Measurements from ENCODE around the gene PGF. TPM values are rescaled to one million over a fixed set of nuclear protein-coding genes. Genes with fewer than 3 reads are reported as not detected.
"Not testable (repeated sequence)": the region's sequence is repeated elsewhere in the genome, so short reads cannot be mapped to it uniquely, and the experiment has no call there.

The PGF gene
- total RNA-seq, 1 experiment from 2014 or later, result 0.71 TPM

DNA sequence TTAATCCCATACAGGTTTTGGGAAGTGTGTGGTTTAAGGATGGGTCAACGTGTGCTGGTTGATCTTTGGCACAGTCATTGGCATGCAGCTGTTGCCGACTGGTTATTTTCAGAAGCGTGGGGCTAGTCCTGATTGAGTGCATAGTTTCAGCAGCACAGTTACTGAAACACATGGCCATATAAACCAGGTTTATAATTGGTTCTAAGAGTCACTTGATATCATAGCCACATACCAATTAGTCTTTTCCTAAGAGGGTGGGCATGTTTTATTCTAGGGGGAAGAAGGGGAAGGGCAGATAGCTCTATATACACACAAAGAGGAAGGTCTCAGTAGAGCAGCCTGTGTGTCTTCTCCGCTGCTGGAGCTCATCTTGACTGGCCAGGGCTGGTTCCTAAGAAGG, 21.4 kb downstream of the PGF start:
- DNase-seq (ENCODE audit: low read depth), result no peak
- in situ Hi-C loops (cut with HindIII; ENCODE audit: low pct_unique_long_range_greater_than_20kb, low sequenced_read_pairs), result no loop called here

DNA sequence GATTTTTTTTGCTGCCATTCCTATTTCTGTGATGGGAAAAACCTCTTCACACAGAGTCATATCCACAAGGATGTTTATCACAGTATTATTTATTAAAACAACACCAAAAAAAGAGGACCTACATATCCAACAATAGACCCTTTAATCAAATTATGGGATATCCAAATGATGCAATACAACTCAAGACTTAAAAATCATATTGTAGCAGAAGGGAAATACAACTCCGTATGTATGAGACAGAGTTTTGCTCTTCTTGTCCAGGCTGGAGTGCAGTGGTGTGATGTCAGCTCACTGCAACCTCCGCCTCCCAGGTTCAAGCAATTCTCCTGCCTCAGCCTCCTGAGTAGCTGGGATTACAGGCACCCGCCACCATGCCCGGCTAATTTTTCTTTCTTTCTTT, 22.5 kb downstream of the PGF start:
- DNase-seq (ENCODE audit: low read depth); in situ Hi-C loops (cut with HindIII; ENCODE audit: low pct_unique_long_range_greater_than_20kb, low sequenced_read_pairs): not testable (repeated sequence)

GRCh38 chr14:74932401-74932901, 22.9 kb downstream of the PGF start:
- DNase-seq (ENCODE audit: low read depth), result no peak
- in situ Hi-C loops (cut with HindIII; ENCODE audit: low pct_unique_long_range_greater_than_20kb, low sequenced_read_pairs), result no loop called here

- DNase-seq (ENCODE audit: low read depth); in situ Hi-C loops (cut with HindIII; ENCODE audit: low pct_unique_long_range_greater_than_20kb, low sequenced_read_pairs): not testable (repeated sequence)
These were observed 23.7 kb downstream of the PGF start for GRCh38 chr14:74931744-74932143.

DNA sequence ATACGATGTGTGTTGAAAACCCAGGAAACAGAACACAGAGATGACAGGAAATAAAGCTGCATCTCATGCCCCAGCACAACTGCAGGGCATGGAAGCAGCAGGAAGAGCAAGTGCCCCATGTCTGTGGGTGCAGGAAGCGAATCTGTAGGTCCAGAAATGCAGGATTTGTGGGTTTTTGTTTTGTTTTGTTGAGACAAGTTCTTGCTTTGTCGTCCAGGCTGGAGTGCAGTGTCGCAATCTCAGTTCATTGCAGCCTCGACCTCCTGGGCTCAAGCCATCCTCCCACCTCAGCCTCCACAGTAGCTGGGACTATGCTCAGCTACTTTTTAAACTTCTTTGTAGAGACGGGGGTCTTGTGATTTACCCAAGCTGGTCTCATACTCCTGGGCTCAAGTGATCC, 26.2 kb downstream of the PGF start:
- no peak for DNase-seq (ENCODE audit: low read depth)
- in situ Hi-C loops (cut with HindIII; ENCODE audit: low pct_unique_long_range_greater_than_20kb, low sequenced_read_pairs), result no loop called here

DNA sequence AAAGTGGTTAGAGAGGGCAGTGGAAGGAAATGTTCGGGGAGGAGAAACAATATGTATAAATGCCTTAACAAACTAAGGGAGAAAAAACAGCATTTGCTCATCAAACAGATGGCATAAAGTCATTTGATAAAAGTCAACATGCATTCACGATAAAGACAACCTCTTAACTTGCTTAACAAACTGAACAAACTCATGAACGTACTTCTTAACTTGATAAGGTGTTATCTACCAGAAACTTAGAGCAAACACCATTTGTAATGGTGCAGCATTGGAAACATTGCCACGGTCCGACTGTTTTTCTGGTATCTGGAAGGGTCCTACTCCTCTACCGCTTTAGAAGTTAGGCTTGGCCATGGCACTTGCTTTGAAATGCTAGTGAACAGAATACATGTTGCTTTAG, 28.2 kb downstream of the PGF start:
- no peak for DNase-seq (ENCODE audit: low read depth)
- in situ Hi-C loops (cut with HindIII; ENCODE audit: low pct_unique_long_range_greater_than_20kb, low sequenced_read_pairs), result no loop called here

DNA sequence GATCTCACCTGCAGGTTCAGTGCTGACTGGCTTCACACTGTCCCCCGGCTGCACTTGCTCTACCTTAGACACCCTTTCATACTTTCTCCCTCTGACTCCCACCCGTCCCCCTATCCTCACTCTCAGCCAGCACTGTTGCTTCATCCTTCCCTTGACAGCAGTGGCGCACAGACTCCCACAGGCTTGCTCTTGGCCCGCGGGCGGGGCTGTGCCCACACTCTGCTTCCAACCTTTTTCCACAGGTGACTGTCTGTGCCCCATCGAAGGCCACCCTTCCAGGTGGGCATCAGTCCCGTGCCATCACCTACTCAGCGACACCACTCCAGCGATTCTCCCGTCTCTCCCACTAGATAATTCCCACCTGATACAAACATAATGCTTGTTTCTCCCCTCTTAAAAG, 31.3 kb downstream of the PGF start:
- DNase-seq (ENCODE audit: low read depth), result no peak
- in situ Hi-C loops (cut with HindIII; ENCODE audit: low pct_unique_long_range_greater_than_20kb, low sequenced_read_pairs), result no loop called here

GRCh38 chr14:74922752-74923401, 32.5 kb downstream of the PGF start, which contains the start of gene RPS6KL1:
RPS6KL1 (minus strand) TSS chr14:74923260; CDS start chr14:74921541, 1,719 bp downstream.
- DNase-seq (ENCODE audit: low read depth), result peak; percentile 56
- in situ Hi-C loops (cut with HindIII; ENCODE audit: low pct_unique_long_range_greater_than_20kb, low sequenced_read_pairs), result no loop called here

DNA sequence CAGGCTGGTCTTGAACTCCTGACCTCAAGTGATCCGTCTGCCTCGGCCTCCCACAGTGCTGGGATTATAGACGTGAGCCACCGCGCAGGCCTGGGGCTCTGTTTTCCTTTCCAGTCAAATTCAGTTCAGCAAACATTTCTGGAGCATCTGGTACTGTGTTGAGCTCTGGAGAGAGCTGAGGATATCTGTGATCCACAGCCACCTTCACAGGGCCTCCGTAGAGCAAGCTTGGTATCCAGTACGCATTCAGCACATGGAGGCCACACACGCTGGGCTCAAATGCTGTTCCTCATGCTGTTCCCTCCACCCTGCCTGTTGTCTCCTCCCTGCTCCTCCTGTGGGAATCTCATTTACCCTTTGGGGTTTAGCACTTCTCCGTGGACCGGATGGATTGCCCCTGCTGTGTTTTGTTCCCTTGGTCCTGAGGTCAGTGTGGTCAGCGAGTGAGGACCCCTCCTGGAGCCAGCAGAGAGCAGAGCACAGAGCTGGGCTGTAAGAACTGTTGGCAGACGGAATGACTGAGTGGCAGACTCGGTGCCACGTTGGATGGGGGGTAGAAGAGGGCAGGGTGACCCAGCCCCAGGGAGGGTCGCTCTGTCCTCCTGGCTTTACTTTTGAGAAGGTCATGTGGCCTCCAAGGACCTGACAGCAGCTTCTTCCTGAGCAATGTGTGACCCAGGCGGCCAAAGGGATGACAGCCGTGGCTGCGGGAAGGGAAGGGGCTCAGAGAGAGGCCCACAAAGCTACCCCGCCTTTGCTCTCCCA, 33.2 kb downstream of the PGF start:
- in situ Hi-C loops (cut with HindIII; ENCODE audit: low pct_unique_long_range_greater_than_20kb, low sequenced_read_pairs), result no loop called here
- DNase-seq (ENCODE audit: low read depth), result no peak

DNA sequence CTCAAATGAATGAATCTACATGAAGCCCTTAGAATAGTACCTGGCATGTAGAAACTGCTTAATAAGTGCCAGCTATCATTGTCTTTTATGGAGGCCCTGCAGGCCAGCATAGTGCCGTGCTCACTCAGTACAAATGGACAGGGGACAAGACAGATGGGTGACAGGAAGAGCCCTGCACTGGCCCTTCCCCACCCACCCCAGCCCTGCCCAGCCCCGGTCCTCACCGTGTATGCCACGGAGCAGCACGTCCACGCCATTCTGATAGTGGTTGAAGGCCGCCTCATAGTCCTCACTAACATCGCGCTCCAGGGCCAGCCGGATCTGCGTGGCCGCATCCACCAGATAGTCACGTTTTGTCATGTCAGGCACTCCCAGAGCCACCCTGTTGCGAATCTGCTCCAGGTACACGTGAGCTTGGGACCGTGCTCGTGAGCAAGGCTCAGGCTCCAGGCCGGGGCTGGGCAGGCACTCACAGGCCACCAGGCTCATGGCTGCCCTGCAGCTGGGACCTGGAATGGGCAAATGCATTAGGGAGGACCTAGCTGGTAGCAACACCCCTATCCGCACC, 34.3 kb downstream of the PGF start:
- DNase-seq (ENCODE audit: low read depth), result no peak
- in situ Hi-C loops (cut with HindIII; ENCODE audit: low pct_unique_long_range_greater_than_20kb, low sequenced_read_pairs), result no loop called here

DNA sequence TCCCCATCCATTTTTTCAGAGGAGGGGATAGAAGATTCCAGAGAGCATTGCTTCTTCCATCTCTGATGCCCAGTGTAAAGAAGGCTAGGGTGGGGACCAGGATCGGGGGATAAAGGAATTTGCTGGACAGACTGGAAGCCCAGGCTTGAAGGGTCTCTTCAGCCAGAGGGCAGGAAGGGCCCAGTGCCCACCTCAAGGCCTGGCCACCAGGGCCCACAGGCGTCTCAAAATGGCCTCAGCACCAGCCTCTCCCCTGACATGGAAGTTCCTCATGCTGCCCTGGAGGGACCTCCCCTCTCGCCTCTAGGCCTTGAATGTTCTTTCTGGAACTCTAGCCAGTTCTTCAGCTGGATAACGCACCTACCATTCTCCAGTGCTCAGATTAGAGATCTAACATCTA, 35.1 kb downstream of the PGF start:
- no peak for DNase-seq (ENCODE audit: low read depth)
- in situ Hi-C loops (cut with HindIII; ENCODE audit: low pct_unique_long_range_greater_than_20kb, low sequenced_read_pairs), result no loop called here

GRCh38 chr14:74919421-74920165, 35.8 kb downstream of the PGF start:
- in situ Hi-C loops (cut with HindIII; ENCODE audit: low pct_unique_long_range_greater_than_20kb, low sequenced_read_pairs), result no loop called here
- DNase-seq (ENCODE audit: low read depth), result no peak

- in situ Hi-C loops (cut with HindIII; ENCODE audit: low pct_unique_long_range_greater_than_20kb, low sequenced_read_pairs), result no loop called here
- DNase-seq (ENCODE audit: low read depth), result no peak
These were observed 37.0 kb downstream of the PGF start for GRCh38 chr14:74918380-74918779.

DNA sequence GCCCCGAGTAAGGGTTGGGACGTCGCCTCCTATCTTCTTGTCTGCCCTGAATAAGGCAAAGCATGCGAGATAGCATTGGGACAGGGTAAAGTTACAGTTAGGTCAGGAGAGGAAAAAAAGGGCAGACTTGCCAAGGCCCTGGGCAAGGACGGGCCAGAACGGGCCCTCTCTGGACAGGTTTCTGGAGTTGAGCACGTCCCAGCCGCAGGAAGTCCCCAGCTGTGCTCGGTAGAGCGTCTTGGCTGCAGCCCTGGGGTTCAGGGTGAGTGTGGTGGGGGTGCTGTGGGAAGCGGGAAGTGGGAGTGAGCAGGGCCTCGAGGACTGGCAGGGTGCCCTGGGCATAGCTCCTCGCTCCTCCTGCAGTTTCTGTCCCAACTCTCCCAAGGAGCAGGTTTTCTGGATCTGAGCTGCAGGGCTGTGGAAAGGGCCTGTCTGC, 37.7 kb downstream of the PGF start:
- in situ Hi-C loops (cut with HindIII; ENCODE audit: low pct_unique_long_range_greater_than_20kb, low sequenced_read_pairs), result no loop called here
- no peak for DNase-seq (ENCODE audit: low read depth)

DNA sequence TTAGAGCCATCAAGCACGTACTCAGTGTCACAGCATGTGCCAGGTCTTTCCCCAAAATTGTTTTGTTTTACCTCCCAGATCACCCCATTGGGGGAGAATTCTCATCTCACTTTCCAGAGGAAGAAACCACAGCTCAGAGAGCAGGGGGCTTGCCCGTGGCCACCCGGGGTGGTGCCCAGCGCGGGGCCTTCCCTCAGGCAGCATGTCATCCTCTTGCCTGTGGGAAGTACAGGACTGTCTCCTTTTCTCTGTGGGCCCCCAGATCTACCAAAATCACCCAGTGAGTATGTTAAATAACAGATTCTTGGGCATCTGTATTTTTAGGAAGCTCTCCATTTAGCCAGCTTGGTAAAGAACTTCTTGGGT, 38.2 kb downstream of the PGF start:
- in situ Hi-C loops (cut with HindIII; ENCODE audit: low pct_unique_long_range_greater_than_20kb, low sequenced_read_pairs), result no loop called here

GRCh38 chr14:74915826-74916225, 39.6 kb downstream of the PGF start:
- DNase-seq (ENCODE audit: low read depth), result no peak
- in situ Hi-C loops (cut with HindIII; ENCODE audit: low pct_unique_long_range_greater_than_20kb, low sequenced_read_pairs), result no loop called here

More for the DNA sequence above, 38.2 kb downstream of the PGF start:
- DNase-seq (ENCODE audit: low read depth), result no peak

DNA sequence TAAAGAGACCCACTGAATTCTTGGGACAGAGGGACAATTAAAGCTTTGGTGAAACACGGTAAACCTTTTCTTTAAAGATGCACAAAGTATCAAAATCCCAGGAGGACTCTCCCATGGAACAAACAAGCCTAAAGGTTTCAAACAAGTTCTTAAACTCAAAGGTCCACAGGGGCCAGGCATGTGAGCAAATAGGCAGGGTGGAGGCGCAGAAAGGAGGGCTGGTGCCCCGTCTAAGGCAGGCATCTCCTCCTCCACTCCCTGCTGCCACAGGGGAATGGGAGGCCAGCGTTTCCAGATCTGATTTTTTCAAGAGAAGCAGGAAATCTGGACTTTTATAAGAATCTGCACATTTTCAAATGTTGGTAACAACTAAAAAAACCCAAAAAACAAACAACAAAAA, 40.0 kb downstream of the PGF start:
- no peak for DNase-seq (ENCODE audit: low read depth)
- in situ Hi-C loops (cut with HindIII; ENCODE audit: low pct_unique_long_range_greater_than_20kb, low sequenced_read_pairs), result no loop called here

GRCh38 chr14:74913986-74914573, 41.3 kb downstream of the PGF start:
- DNase-seq (ENCODE audit: low read depth), result peak; percentile 23
- in situ Hi-C loops (cut with HindIII; ENCODE audit: low pct_unique_long_range_greater_than_20kb, low sequenced_read_pairs), result no loop called here

All from Caki2 (cell line).